Muscle of leg (tissue), 11 donors: ENCODE measurements around the gene MCF2L. TPM values are rescaled to one million over a fixed set of nuclear protein-coding genes. Genes with fewer than 3 reads are reported as not detected.

Experiments used
- DNase-seq: peaks from one replicate; pipeline ENCODE4 v3.0.0; 2013
- H3K27ac ChIP-seq: one replicate; pipeline ENCODE4 v1.5.1; 2013; ENCODE audit warnings: mild to moderate bottlenecking, low read length, control low read depth
- H3K27me3 ChIP-seq: one replicate; pipeline ENCODE4 v1.6.1; 2013; ENCODE audit warnings: low read length; ENCODE audit not compliant: control insufficient read depth, insufficient read depth
- H3K36me3 ChIP-seq: one replicate; pipeline ENCODE4 v1.6.1; 2013; ENCODE audit warnings: low read length; ENCODE audit not compliant: control insufficient read depth, insufficient read depth
- H3K4me1 ChIP-seq: one replicate; pipeline ENCODE4 v1.6.1; 2013; ENCODE audit warnings: low read length; ENCODE audit not compliant: control insufficient read depth, insufficient read depth
- H3K4me3 ChIP-seq: one replicate; pipeline ENCODE4 v1.5.1; 2013; ENCODE audit warnings: low read length, control low read depth
- H3K9me3 ChIP-seq: replicated peaks from 2 replicates; pipeline ENCODE4 v1.6.1; 2013; ENCODE audit warnings: low read depth, low read length; ENCODE audit not compliant: control insufficient read depth
- WGBS: methylation state at CpG from one replicate; pipeline ENCODE4 v1.1.5; 2013; ENCODE audit warnings: missing lambda C conversion rate; ENCODE audit not compliant: insufficient coverage; 5-methylcytosine and 5-hydroxymethylcytosine counted together
- polyA plus RNA-seq, 8 donors: library from polyadenylated mRNA; unstranded; fragments of 120-200 nt; gene quantifications; one replicate each; pipeline versions ENCODE4 v1.2.1 to v1.2.3, GENCODE V29; 2013; ENCODE audit warnings: inconsistent platforms in 1 of 8, low replicate concordance in 1 of 8; ENCODE audit not compliant: insufficient read length in 8 of 8, insufficient read depth in 1 of 8
- total RNA-seq: library from RNA; stranded (reverse); fragments of 120-200 nt; gene quantifications from one replicate; pipeline ENCODE4 v1.2.4, GENCODE V29; 2013

Gene MCF2L
- total and polyA plus RNA-seq, 9 donors: 15.9 to 27.6 (median 20.1) TPM

DNA sequence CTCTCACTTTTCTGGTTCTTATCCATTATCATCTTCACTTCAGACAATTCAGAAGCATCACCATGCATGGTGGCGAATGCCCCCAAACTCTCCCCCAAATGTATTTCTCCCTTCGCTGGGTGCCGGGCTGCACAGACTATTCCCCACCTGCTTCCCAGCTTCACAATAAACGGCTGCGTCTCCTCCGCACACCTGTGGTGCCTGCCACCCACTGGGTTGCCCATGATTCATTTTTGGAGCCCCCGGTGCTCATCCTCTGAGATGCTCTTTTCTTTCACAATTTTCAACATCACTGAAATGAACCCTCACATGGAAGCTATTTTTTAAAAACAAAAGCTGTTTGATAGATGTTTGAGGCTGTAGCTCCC, 150.8 kb downstream of the MCF2L start:
- Histone ChIP-seq H3K27ac (no peak overlapping the region), H3K9me3 (no peaks in the 10 kb centered on the region), H3K4me1 (peaks cover 33% of the 10 kb centered on the region), H3K27me3 (peaks cover 11% of the 10 kb centered on the region), H3K36me3 (no peaks in the 10 kb centered on the region), H3K4me3 (no peak overlapping the region)
- WGBS: 84% methylated on average over 6 of the region's 7 CpGs
- DNase-seq: no peak

DNA sequence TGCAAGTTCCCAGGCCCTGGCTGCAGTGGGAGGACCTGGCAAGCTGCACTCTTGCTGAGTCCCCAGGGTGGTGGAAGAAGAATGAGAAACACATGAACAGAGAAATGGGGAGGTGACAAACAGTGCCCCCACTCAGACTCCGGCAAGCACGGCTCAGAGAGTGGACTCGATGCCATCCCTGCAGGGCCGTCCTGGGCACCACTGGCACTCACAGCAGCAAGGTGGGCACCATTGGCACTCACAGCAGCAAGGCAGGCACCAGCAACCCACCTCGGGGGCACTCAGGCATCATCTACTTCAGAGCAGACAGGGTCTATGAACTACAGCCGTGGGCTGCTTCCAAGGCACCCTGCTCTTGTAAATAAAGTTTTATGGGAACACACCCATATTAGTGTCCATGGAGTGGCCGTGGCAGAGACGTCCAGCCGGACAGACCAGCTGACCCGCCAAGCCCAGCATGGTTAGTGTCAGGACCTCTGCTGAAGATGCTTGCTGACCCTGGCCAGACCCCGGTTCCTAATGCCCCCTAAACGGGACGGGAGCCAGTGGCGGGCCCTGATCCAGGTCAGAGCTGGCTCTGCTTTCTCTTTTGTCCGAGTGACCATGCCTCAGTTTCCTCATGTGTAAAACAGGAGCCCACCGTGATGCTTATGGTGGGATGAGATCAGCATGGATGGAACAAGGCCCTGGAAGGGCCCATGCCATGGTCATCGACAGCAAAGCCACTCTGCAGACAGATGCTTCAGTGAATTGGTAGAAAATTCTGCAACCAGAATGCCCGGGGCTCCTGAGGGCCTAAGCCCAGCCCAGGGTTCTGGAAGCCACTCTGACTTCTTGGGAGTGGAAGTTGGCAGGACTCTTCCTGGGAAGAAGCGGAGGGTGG, 151.5 kb downstream of the MCF2L start:
- H3K27ac ChIP-seq: no peak overlapping the region
- WGBS: 79% methylated on average over 16 of the region's 19 CpGs
- H3K9me3 ChIP-seq: no peaks in the 10 kb centered on the region
- H3K4me1 ChIP-seq: peaks cover 33% of the 10 kb centered on the region
- no peak overlapping the region for H3K4me3 ChIP-seq
- no peaks in the 10 kb centered on the region for H3K36me3 ChIP-seq
- DNase-seq: no peak
- H3K27me3 ChIP-seq: peaks cover 10% of the 10 kb centered on the region

GRCh38 chr13:113121183-113121927, 152.3 kb downstream of the MCF2L start:
- H3K36me3 ChIP-seq: no peaks in the 10 kb centered on the region
- H3K27me3 ChIP-seq: peaks cover 7% of the 10 kb centered on the region
- 91% methylated on average over 24 of the region's 24 CpGs for WGBS
- DNase-seq: no peak
- no peaks in the 10 kb centered on the region for H3K9me3 ChIP-seq
- peaks cover 33% of the 10 kb centered on the region for H3K4me1 ChIP-seq
- no peak overlapping the region for H3K4me3 ChIP-seq
- H3K27ac ChIP-seq: no peak overlapping the region

GRCh38 chr13:113121928-113122471, 153.0 kb downstream of the MCF2L start:
- no peaks in the 10 kb centered on the region for H3K36me3 ChIP-seq
- peaks cover 33% of the 10 kb centered on the region for H3K4me1 ChIP-seq
- no peaks in the 10 kb centered on the region for H3K9me3 ChIP-seq
- DNase-seq: no peak
- 47% methylated on average over 9 of the region's 16 CpGs for WGBS
- H3K27ac ChIP-seq: peak overlapping the region; percentile 79
- no peak overlapping the region for H3K4me3 ChIP-seq
- H3K27me3 ChIP-seq: peaks cover 6% of the 10 kb centered on the region

DNA sequence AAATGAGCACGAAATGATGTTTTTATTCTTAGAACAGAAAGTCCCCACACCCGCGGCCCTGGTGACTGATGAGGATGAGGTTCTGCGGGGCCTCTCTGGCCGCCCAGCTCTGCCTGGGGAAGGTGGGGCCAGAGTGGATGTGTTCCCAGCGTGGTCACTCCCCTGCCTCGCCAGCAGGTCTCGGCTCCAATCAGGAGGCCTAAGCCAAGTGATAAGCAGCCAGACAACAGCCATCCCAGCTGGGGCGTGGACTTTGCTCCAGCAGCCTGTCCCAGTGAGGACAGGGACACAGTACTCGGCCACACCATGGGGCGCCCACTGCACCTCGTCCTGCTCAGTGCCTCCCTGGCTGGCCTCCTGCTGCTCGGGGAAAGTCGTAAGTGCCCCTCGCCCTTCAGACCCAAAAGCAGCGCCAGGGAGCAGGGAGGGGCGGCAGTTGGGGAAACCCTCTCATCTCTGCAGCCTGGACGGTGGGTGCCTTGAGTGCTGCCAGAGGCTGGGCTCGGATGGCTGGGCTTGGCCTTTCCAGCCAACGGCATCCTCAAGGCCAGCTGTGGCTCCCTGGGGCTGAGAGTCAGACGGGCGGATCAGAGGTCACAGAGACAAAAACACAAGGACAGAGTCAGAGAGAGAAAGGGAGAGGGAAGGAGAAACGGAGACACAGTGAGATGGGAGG, 153.7 kb downstream of the MCF2L start, which contains the start of gene F10:
TSS of gene F10 (plus strand) at position 250 of the 676 bp plus-strand sequence. CDS start at position 307, 57 bp downstream.
- peak; percentile 85 for DNase-seq
- H3K36me3 ChIP-seq: no peaks in the 10 kb centered on the region
- peaks cover 5% of the 10 kb centered on the region for H3K27me3 ChIP-seq
- no peaks in the 10 kb centered on the region for H3K9me3 ChIP-seq
- 24% methylated on average over 19 of the region's 23 CpGs for WGBS
- peak within 1 kb of the TSS; percentile 79 for H3K27ac ChIP-seq
- H3K4me3 ChIP-seq: peak within 1 kb of the TSS; percentile 7
- H3K4me1 ChIP-seq: peaks cover 33% of the 10 kb centered on the region

DNA sequence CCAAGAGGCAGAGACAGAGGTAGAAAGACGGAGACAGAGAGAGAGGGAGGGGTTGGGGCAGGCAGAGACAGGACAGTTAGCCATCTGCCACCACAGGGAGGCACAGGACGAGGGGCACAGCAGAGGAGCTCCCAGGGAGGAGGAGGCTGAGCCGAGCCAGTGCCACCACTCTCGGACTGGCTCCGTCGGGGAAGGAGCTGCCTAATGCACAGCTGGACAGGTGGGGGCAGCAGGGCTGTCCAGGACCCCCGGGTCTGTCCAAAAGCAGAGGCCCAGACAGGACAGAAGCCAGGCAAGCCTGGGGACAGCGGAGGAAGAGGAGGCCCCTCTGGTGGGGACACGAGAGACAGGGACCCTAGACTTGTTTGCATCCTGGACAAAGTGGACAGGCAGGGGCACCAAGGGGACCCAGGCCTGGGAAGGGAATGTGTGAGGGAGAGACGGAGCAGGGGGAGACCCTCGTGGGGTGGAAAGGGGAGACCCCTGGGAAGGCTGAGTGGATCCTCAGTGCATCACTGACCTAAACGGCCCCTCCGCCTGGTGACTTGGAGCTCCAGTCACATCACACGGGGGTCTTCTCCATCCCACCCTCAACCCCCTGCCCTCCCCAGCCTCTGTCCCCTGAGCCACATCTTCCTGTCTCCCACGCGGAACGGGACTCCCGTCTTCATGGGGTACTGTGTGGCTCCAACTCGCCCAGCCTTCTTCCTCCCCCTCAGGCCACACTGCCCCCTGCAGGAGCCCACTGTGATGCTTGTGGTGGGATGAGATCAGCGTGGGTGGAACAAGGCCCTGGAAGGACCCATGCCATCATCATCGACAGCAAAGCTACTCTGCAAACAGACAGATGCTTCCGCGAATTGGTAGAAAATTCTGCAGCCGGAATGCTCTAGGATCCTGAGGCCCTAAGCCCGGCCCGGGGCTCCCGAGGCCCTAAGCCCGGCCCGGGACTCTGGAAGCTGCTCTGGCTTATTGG, 154.5 kb downstream of the MCF2L start:
- Histone ChIP-seq H3K27me3 (peaks cover 4% of the 10 kb centered on the region), H3K4me1 (peaks cover 33% of the 10 kb centered on the region), H3K9me3 (no peaks in the 10 kb centered on the region), H3K27ac (peak overlapping the region; percentile 79), H3K4me3 (peak overlapping the region; percentile 7), H3K36me3 (no peaks in the 10 kb centered on the region)
- WGBS: 58% methylated on average over 19 of the region's 29 CpGs
- peak; percentile 58 for DNase-seq

- no peak overlapping the region for H3K27ac ChIP-seq
- peaks cover 7% of the 10 kb centered on the region for H3K27me3 ChIP-seq
- WGBS: 69% methylated on average over 15 of the region's 19 CpGs
- peak; percentile 56 for DNase-seq
- H3K36me3 ChIP-seq: no peaks in the 10 kb centered on the region
- H3K4me3 ChIP-seq: no peak overlapping the region
- no peaks in the 10 kb centered on the region for H3K9me3 ChIP-seq
- H3K4me1 ChIP-seq: peaks cover 33% of the 10 kb centered on the region
Observed at GRCh38 chr13:113124211-113124970, 155.4 kb downstream of the MCF2L start.

- peaks cover 39% of the 10 kb centered on the region for H3K4me1 ChIP-seq
- WGBS: 89% methylated on average over 17 of the region's 19 CpGs
- no peak overlapping the region for H3K4me3 ChIP-seq
- no peaks in the 10 kb centered on the region for H3K36me3 ChIP-seq
- peaks cover 17% of the 10 kb centered on the region for H3K27me3 ChIP-seq
- no peaks in the 10 kb centered on the region for H3K9me3 ChIP-seq
- no peak for DNase-seq
- no peak overlapping the region for H3K27ac ChIP-seq
Observed at GRCh38 chr13:113125506-113126264, 156.7 kb downstream of the MCF2L start.
